GM19035 (cell line): ENCODE data around the gene C1QTNF6.
"Not testable (repeated sequence)": the region's sequence is repeated elsewhere in the genome, so short reads cannot be mapped to it uniquely, and the experiment has no call there.

Experiments
- ATAC-seq: cut with Tn5 transposase; IDR thresholded peaks from one replicate; pipeline ENCODE4 v1.9.1; 2021; ENCODE audit not compliant: unreplicated experiment

Gene C1QTNF6

GRCh38 chr22:37178350-37179125 lies 9.5 kb downstream of the C1QTNF6 start:
- no peak for ATAC-seq

- ATAC-seq: no peak
Observed at GRCh38 chr22:37177755-37178154, 10.3 kb downstream of the C1QTNF6 start.

- ATAC-seq: no peak
Observed at GRCh38 chr22:37177221-37177620, 10.8 kb downstream of the C1QTNF6 start.

- no peak for ATAC-seq
Observed at GRCh38 chr22:37176464-37177061, 11.5 kb downstream of the C1QTNF6 start.

GRCh38 chr22:37175414-37176281 lies 12.4 kb downstream of the C1QTNF6 start:
- ATAC-seq: no peak

GRCh38 chr22:37174964-37175363 lies 13.1 kb downstream of the C1QTNF6 start:
- ATAC-seq: no peak

- ATAC-seq: no peak
Observed at GRCh38 chr22:37173709-37174108, 14.3 kb downstream of the C1QTNF6 start.

GRCh38 chr22:37172266-37173245 lies 15.5 kb downstream of the C1QTNF6 start:
- ATAC-seq: no peak

GRCh38 chr22:37171662-37172061 lies 16.4 kb downstream of the C1QTNF6 start:
- ATAC-seq: no peak

GRCh38 chr22:37170689-37171405 lies 17.2 kb downstream of the C1QTNF6 start:
- not testable (repeated sequence) for ATAC-seq

GRCh38 chr22:37169947-37170688 lies 17.9 kb downstream of the C1QTNF6 start:
- ATAC-seq: no peak

- no peak for ATAC-seq
Observed at GRCh38 chr22:37169406-37169805, 18.6 kb downstream of the C1QTNF6 start.

- ATAC-seq: no peak
Observed at GRCh38 chr22:37167981-37168647, 19.9 kb downstream of the C1QTNF6 start.

GRCh38 chr22:37167176-37167980 lies 20.7 kb downstream of the C1QTNF6 start:
- no peak for ATAC-seq

- ATAC-seq: no peak
Observed at GRCh38 chr22:37166675-37167066, 21.4 kb downstream of the C1QTNF6 start.

- no peak for ATAC-seq
Observed at GRCh38 chr22:37165940-37166674, 21.9 kb downstream of the C1QTNF6 start.

GRCh38 chr22:37165066-37165465 lies 23.0 kb downstream of the C1QTNF6 start:
- ATAC-seq: no peak
